Testis (tissue), 3 donors: ENCODE measurements around the gene ADORA1. TPM values are rescaled to one million over a fixed set of nuclear protein-coding genes. Genes with fewer than 3 reads are reported as not detected.

Experiments
- DNase-seq: peaks from one replicate; pipeline ENCODE4 v3.0.0-alpha.2; 2019
- H3K27ac ChIP-seq, 2 donors: fragments of 200-600 bp; sonication (generic); one replicate each; pipeline ENCODE4 v1.5.1; 2019
- H3K27me3 ChIP-seq: fragments of 200-600 bp; sonication (generic); one replicate; pipeline ENCODE4 v1.5.1; 2019
- H3K36me3 ChIP-seq: fragments of 200-600 bp; sonication (generic); one replicate; pipeline ENCODE4 v1.5.1; 2017; ENCODE audit warnings: low read depth; ENCODE audit errors: missing control alignments
- H3K4me1 ChIP-seq: fragments of 200-600 bp; sonication (generic); one replicate; pipeline ENCODE4 v1.5.1; 2019
- H3K4me3 ChIP-seq, 2 donors: fragments of 200-600 bp; sonication (generic); one replicate each; pipeline ENCODE4 v1.5.1; 2017 to 2019
- H3K9me3 ChIP-seq: fragments of 200-600 bp; sonication (generic); one replicate; pipeline ENCODE4 v1.5.1; 2017
- POLR2A ChIP-seq: fragments of 450-650 bp; IDR thresholded peaks from one replicate; pipeline ENCODE4 v1.6.1; 2017; ENCODE audit warnings: antibody characterized with exemption, mild to moderate bottlenecking, moderate library complexity
- WGBS, 2 donors: methylation state at CpG; one replicate each; pipeline ENCODE4 v1.1.5; 2018; 5-methylcytosine and 5-hydroxymethylcytosine counted together
- intact Hi-C: fragments of 100-400 bp; cut with DNase I; formaldehyde crosslinking; loops from one replicate; pipeline ENCODE4 v1.15.1; 2023; ENCODE audit warnings: low total_unique reads
- polyA plus RNA-seq: library from polyadenylated mRNA; stranded (reverse); fragments of 350-450 nt; fragmentation: Illumina TruSeq; extraction: RNeasy Lipid Tissue Mini Kit (QIAGEN cat#74804); gene quantifications from one replicate; pipeline ENCODE4 v1.2.3, GENCODE V29; 2014; ENCODE audit warnings: low read depth, low replicate concordance; ENCODE audit not compliant: insufficient read depth
- total RNA-seq, 2 donors: library from RNA; depleted of rRNA; stranded (reverse); fragments of >200 nt; gene quantifications; one replicate each; pipeline ENCODE4 v1.2.3, GENCODE V29; 2016
- TF ChIP-seq, protein P1 (sequence below), 3 experiments: fragments of 450-650 bp in 2 of 3; fragments of 200-600 bp in 1 of 3; sonication (generic) in 1 of 3; IDR thresholded peaks; one replicate each; pipeline ENCODE4 v1.5.1; 2016 to 2019; ENCODE audit warnings: antibody characterized with exemption in 3 of 3, mild to moderate bottlenecking in 2 of 3, moderate library complexity in 1 of 3

The ADORA1 gene
- total and polyA plus RNA-seq, 3 donors from 2014 or later: 43.2 to 68.6 (median 61.9) TPM

GRCh38 chr1:203171341-203172183 lies 44.0 kb downstream of the ADORA1 start:
- Histone ChIP-seq H3K36me3 (no peaks in the 10 kb centered on the region), H3K9me3 (no peaks in the 10 kb centered on the region), H3K4me3 (no peak overlapping the region), H3K27ac (no peak overlapping the region), H3K4me1 (peaks cover 24% of the 10 kb centered on the region), H3K27me3 (no peaks in the 10 kb centered on the region)
- no peak for TF ChIP-seq POLR2A
- TF ChIP-seq, protein P1, sequence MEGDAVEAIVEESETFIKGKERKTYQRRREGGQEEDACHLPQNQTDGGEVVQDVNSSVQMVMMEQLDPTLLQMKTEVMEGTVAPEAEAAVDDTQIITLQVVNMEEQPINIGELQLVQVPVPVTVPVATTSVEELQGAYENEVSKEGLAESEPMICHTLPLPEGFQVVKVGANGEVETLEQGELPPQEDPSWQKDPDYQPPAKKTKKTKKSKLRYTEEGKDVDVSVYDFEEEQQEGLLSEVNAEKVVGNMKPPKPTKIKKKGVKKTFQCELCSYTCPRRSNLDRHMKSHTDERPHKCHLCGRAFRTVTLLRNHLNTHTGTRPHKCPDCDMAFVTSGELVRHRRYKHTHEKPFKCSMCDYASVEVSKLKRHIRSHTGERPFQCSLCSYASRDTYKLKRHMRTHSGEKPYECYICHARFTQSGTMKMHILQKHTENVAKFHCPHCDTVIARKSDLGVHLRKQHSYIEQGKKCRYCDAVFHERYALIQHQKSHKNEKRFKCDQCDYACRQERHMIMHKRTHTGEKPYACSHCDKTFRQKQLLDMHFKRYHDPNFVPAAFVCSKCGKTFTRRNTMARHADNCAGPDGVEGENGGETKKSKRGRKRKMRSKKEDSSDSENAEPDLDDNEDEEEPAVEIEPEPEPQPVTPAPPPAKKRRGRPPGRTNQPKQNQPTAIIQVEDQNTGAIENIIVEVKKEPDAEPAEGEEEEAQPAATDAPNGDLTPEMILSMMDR (IDR thresholded peaks at IDR 0.05): no peak
- no peak for DNase-seq
- 93 to 97% methylated on average over 12 to 22 of the region's 22 CpGs for WGBS, 2 donors
- intact Hi-C loops: no loop called here

- Histone ChIP-seq H3K27me3 (no peaks in the 10 kb centered on the region), H3K9me3 (no peaks in the 10 kb centered on the region), H3K4me3 (no peak overlapping the region), H3K36me3 (no peaks in the 10 kb centered on the region), H3K27ac (no peak overlapping the region), H3K4me1 (peaks cover 26% of the 10 kb centered on the region)
- intact Hi-C loops: no loop called here
- WGBS, 2 donors: 62 to 72% methylated on average over 8 of the region's 8 CpGs
- TF ChIP-seq, protein P1 (IDR thresholded peaks at IDR 0.05): peak; percentile 74 to 80 (median 74)
- TF ChIP-seq POLR2A: no peak
- DNase-seq: peak; percentile 73
These were observed 44.9 kb downstream of the ADORA1 start for GRCh38 chr1:203172184-203173010.

- no peak for TF ChIP-seq POLR2A
- TF ChIP-seq, protein P1 (IDR thresholded peaks at IDR 0.05): no peak
These were observed 45.6 kb downstream of the ADORA1 start for GRCh38 chr1:203173011-203173555.

DNA sequence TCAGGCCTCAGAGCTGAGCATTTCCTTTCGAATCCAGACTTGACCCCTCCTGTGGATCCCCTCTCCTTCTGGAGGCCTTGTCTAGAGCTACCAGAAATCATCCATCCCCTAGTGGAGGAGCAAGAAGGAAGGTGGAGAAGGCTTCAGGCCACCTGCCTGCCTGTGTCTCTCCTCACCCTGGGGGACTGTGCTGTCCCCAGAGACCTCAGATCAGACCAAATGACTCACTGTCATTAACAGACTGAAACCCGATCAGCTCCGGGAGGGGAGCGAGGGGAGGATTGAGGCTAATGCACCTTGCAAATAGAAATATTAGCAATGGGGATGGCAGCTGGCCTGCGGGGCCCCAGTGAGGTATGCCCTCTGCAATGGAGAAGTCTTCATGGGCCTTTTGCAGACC lies 46.0 kb downstream of the ADORA1 start:
- peaks cover 28% of the 10 kb centered on the region for H3K4me1 ChIP-seq
- 79 to 95% methylated on average over 5 of the region's 5 CpGs for WGBS, 2 donors
- no peak overlapping the region for H3K27ac ChIP-seq
- DNase-seq: no peak
- intact Hi-C loops: no loop called here
- H3K36me3 ChIP-seq: no peaks in the 10 kb centered on the region
- no peaks in the 10 kb centered on the region for H3K9me3 ChIP-seq
- TF ChIP-seq, protein P1 (IDR thresholded peaks at IDR 0.05): no peak
- TF ChIP-seq POLR2A: no peak
- H3K4me3 ChIP-seq: no peak overlapping the region
- no peaks in the 10 kb centered on the region for H3K27me3 ChIP-seq

More at GRCh38 chr1:203173011-203173555, 45.6 kb downstream of the ADORA1 start:
- no peak overlapping the region for H3K27ac ChIP-seq
- no peaks in the 10 kb centered on the region for H3K27me3 ChIP-seq
- WGBS, 2 donors: 89% methylated on average over 2 of the region's 2 CpGs; no CpG with 5 or more reads in 1 of the 2 donors
- H3K4me1 ChIP-seq: peaks cover 28% of the 10 kb centered on the region
- no peak overlapping the region for H3K4me3 ChIP-seq
- DNase-seq: no peak
- intact Hi-C loops: no loop called here
- H3K9me3 ChIP-seq: no peaks in the 10 kb centered on the region
- H3K36me3 ChIP-seq: no peaks in the 10 kb centered on the region
